ENCODE data around the gene SFXN5.

DNA sequence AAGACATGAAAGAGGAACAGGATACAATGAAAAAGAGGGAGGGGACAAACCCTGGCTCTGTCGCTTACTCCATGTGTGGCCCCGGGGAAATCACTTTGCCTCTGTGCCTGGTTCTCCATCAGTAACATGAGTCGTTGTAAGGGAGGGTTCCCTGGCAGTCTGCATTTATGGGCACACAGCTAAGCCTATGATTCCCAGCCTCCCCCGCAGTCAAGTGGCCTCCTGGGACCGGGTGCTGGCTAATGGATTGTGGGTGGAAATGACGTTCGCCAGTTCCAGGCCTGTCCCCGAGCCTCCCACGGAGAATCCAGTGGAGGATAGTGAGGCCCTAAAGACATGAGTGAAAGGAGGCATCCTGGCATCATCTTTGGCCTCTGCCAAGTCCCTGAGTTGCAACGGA is 42.7 kb downstream of the SFXN5 start:
- TF ChIP-seq, protein P1, sequence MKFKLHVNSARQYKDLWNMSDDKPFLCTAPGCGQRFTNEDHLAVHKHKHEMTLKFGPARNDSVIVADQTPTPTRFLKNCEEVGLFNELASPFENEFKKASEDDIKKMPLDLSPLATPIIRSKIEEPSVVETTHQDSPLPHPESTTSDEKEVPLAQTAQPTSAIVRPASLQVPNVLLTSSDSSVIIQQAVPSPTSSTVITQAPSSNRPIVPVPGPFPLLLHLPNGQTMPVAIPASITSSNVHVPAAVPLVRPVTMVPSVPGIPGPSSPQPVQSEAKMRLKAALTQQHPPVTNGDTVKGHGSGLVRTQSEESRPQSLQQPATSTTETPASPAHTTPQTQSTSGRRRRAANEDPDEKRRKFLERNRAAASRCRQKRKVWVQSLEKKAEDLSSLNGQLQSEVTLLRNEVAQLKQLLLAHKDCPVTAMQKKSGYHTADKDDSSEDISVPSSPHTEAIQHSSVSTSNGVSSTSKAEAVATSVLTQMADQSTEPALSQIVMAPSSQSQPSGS (tag by site-specific recombination; IDR thresholded peaks at IDR 0.05; ENCODE audit: low read depth) = no peak
- TF ChIP-seq, protein P2, sequence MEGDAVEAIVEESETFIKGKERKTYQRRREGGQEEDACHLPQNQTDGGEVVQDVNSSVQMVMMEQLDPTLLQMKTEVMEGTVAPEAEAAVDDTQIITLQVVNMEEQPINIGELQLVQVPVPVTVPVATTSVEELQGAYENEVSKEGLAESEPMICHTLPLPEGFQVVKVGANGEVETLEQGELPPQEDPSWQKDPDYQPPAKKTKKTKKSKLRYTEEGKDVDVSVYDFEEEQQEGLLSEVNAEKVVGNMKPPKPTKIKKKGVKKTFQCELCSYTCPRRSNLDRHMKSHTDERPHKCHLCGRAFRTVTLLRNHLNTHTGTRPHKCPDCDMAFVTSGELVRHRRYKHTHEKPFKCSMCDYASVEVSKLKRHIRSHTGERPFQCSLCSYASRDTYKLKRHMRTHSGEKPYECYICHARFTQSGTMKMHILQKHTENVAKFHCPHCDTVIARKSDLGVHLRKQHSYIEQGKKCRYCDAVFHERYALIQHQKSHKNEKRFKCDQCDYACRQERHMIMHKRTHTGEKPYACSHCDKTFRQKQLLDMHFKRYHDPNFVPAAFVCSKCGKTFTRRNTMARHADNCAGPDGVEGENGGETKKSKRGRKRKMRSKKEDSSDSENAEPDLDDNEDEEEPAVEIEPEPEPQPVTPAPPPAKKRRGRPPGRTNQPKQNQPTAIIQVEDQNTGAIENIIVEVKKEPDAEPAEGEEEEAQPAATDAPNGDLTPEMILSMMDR (tag by site-specific recombination; IDR thresholded peaks at IDR 0.05) = no peak
- TF ChIP-seq ZNF621 (tag by site-specific recombination; IDR thresholded peaks at IDR 0.05) = no peak

Data from HEK293 (cell line).